ENCODE measurements around the gene RALGAPA1.

- TF ChIP-seq, protein P1, sequence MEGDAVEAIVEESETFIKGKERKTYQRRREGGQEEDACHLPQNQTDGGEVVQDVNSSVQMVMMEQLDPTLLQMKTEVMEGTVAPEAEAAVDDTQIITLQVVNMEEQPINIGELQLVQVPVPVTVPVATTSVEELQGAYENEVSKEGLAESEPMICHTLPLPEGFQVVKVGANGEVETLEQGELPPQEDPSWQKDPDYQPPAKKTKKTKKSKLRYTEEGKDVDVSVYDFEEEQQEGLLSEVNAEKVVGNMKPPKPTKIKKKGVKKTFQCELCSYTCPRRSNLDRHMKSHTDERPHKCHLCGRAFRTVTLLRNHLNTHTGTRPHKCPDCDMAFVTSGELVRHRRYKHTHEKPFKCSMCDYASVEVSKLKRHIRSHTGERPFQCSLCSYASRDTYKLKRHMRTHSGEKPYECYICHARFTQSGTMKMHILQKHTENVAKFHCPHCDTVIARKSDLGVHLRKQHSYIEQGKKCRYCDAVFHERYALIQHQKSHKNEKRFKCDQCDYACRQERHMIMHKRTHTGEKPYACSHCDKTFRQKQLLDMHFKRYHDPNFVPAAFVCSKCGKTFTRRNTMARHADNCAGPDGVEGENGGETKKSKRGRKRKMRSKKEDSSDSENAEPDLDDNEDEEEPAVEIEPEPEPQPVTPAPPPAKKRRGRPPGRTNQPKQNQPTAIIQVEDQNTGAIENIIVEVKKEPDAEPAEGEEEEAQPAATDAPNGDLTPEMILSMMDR (conservative IDR thresholded peaks at IDR 0.05), result no peak
- TF ChIP-seq EZH2 (IDR thresholded peaks at IDR 0.05; ENCODE audit: low read depth), result no peak
Observed at GRCh38 chr14:35573911-35574310, 235.2 kb downstream of the RALGAPA1 start.

Measured in PC-9 (cell line).